ENCODE data around the gene CRK. TPM values are rescaled to one million over a fixed set of nuclear protein-coding genes. Genes with fewer than 3 reads are reported as not detected.
"Not testable (repeated sequence)": the region's sequence is repeated elsewhere in the genome, so short reads cannot be mapped to it uniquely, and the experiment has no call there.

CRK gene
- total RNA-seq, 1 donor from 2014 or later = 42.8 TPM

- Histone ChIP-seq H3K4me1 (ENCODE audit: control insufficient read depth in 3 of 3, insufficient read depth in 3 of 3, low read length in 3 of 3) (peaks cover 9 to 14% (median 12%) of the 10 kb centered on the region in 3 donors), H3K4me3 (ENCODE audit: low read length in 3 of 3) (peak overlapping the region in 1 of 3 donors; percentile 13), H3K9ac (ENCODE audit: low read depth in 1 of 3, low read length in 3 of 3) (peak overlapping the region in 2 of 3 donors; percentile 47 to 75), H3K27ac (ENCODE audit: low read depth, low read length) (peak overlapping the region; percentile 57), H3K9me3 (ENCODE audit: control insufficient read depth in 3 of 3, low read length in 3 of 3) (no peaks in the 10 kb centered on the region), H3K27me3 (ENCODE audit: control insufficient read depth in 3 of 3, insufficient read depth in 3 of 3, low read length in 3 of 3) (no peaks in the 10 kb centered on the region), H3K36me3 (ENCODE audit: control insufficient read depth in 3 of 3, insufficient read depth in 3 of 3, low read length in 3 of 3) (peaks cover 31 to 42% (median 37%) of the 10 kb centered on the region in 3 donors)
Observed at GRCh38 chr17:1467898-1468492, 12.0 kb upstream of the CRK start.

- H3K36me3 ChIP-seq (ENCODE audit: control insufficient read depth in 3 of 3, insufficient read depth in 3 of 3, low read length in 3 of 3) = peaks cover 27 to 41% (median 37%) of the 10 kb centered on the region in 3 donors
- no peak overlapping the region for H3K27ac ChIP-seq (ENCODE audit: low read depth, low read length)
- peaks cover 11 to 21% (median 15%) of the 10 kb centered on the region in 3 donors for H3K4me1 ChIP-seq (ENCODE audit: control insufficient read depth in 3 of 3, insufficient read depth in 3 of 3, low read length in 3 of 3)
Observed at GRCh38 chr17:1467258-1467657, 11.2 kb upstream of the CRK start.

GRCh38 chr17:1464186-1464585 lies 8.2 kb upstream of the CRK start:
- no peaks in the 10 kb centered on the region for H3K9me3 ChIP-seq (ENCODE audit: control insufficient read depth in 3 of 3, low read length in 3 of 3)
- H3K9ac ChIP-seq (ENCODE audit: low read depth in 1 of 3, low read length in 3 of 3) = no peak overlapping the region
- H3K27ac ChIP-seq (ENCODE audit: low read depth, low read length) = no peak overlapping the region
- H3K4me1 ChIP-seq (ENCODE audit: control insufficient read depth in 3 of 3, insufficient read depth in 3 of 3, low read length in 3 of 3) = peaks cover 22 to 41% (median 34%) of the 10 kb centered on the region in 3 donors
- no peak overlapping the region for H3K4me3 ChIP-seq (ENCODE audit: low read length in 3 of 3)
- no peaks in the 10 kb centered on the region for H3K27me3 ChIP-seq (ENCODE audit: control insufficient read depth in 3 of 3, insufficient read depth in 3 of 3, low read length in 3 of 3)
- H3K36me3 ChIP-seq (ENCODE audit: control insufficient read depth in 3 of 3, insufficient read depth in 3 of 3, low read length in 3 of 3) = peaks cover 18 to 20% (median 18%) of the 10 kb centered on the region in 3 donors

More at GRCh38 chr17:1467258-1467657, 11.2 kb upstream of the CRK start:
- H3K9ac ChIP-seq (ENCODE audit: low read depth in 1 of 3, low read length in 3 of 3) = no peak overlapping the region
- H3K9me3 ChIP-seq (ENCODE audit: control insufficient read depth in 3 of 3, low read length in 3 of 3) = no peaks in the 10 kb centered on the region
- H3K27me3 ChIP-seq (ENCODE audit: control insufficient read depth in 3 of 3, insufficient read depth in 3 of 3, low read length in 3 of 3) = no peaks in the 10 kb centered on the region
- no peak overlapping the region for H3K4me3 ChIP-seq (ENCODE audit: low read length in 3 of 3)

GRCh38 chr17:1462164-1463112 lies 6.4 kb upstream of the CRK start:
- Histone ChIP-seq H3K36me3 (ENCODE audit: control insufficient read depth in 3 of 3, insufficient read depth in 3 of 3, low read length in 3 of 3) (peaks cover 3 to 10% (median 9%) of the 10 kb centered on the region in 3 donors), H3K4me3 (ENCODE audit: low read length in 3 of 3) (no peak overlapping the region), H3K9me3 (ENCODE audit: control insufficient read depth in 3 of 3, low read length in 3 of 3) (no peaks in the 10 kb centered on the region), H3K27me3 (ENCODE audit: control insufficient read depth in 3 of 3, insufficient read depth in 3 of 3, low read length in 3 of 3) (no peaks in the 10 kb centered on the region), H3K9ac (ENCODE audit: low read depth in 1 of 3, low read length in 3 of 3) (peak overlapping the region in 1 of 3 donors; percentile 14), H3K4me1 (ENCODE audit: control insufficient read depth in 3 of 3, insufficient read depth in 3 of 3, low read length in 3 of 3) (peaks cover 13 to 27% (median 26%) of the 10 kb centered on the region in 3 donors), H3K27ac (ENCODE audit: low read depth, low read length) (peak overlapping the region; percentile 30)

- Histone ChIP-seq H3K4me1 (ENCODE audit: control insufficient read depth in 3 of 3, insufficient read depth in 3 of 3, low read length in 3 of 3) (peaks cover 17 to 34% (median 31%) of the 10 kb centered on the region in 3 donors), H3K9me3 (ENCODE audit: control insufficient read depth in 3 of 3, low read length in 3 of 3) (no peaks in the 10 kb centered on the region), H3K27me3 (ENCODE audit: control insufficient read depth in 3 of 3, insufficient read depth in 3 of 3, low read length in 3 of 3) (no peaks in the 10 kb centered on the region), H3K4me3 (ENCODE audit: low read length in 3 of 3) (no peak overlapping the region), H3K9ac (ENCODE audit: low read depth in 1 of 3, low read length in 3 of 3) (no peak overlapping the region), H3K36me3 (ENCODE audit: control insufficient read depth in 3 of 3, insufficient read depth in 3 of 3, low read length in 3 of 3) (peaks cover 0 to 6% (median 5%) of the 10 kb centered on the region in 3 donors), H3K27ac (ENCODE audit: low read depth, low read length) (no peak overlapping the region)
Observed at GRCh38 chr17:1461198-1461944, 5.3 kb upstream of the CRK start.

GRCh38 chr17:1460233-1460632 lies 4.2 kb upstream of the CRK start:
- H3K27me3 ChIP-seq (ENCODE audit: control insufficient read depth in 3 of 3, insufficient read depth in 3 of 3, low read length in 3 of 3) = no peaks in the 10 kb centered on the region
- no peaks in the 10 kb centered on the region for H3K9me3 ChIP-seq (ENCODE audit: control insufficient read depth in 3 of 3, low read length in 3 of 3)
- peaks cover 17 to 36% (median 31%) of the 10 kb centered on the region in 3 donors for H3K4me1 ChIP-seq (ENCODE audit: control insufficient read depth in 3 of 3, insufficient read depth in 3 of 3, low read length in 3 of 3)
- H3K27ac ChIP-seq (ENCODE audit: low read depth, low read length) = peak overlapping the region; percentile 76
- no peak overlapping the region for H3K4me3 ChIP-seq (ENCODE audit: low read length in 3 of 3)
- peaks cover 0 to 4% (median 0%) of the 10 kb centered on the region in 3 donors for H3K36me3 ChIP-seq (ENCODE audit: control insufficient read depth in 3 of 3, insufficient read depth in 3 of 3, low read length in 3 of 3)
- H3K9ac ChIP-seq (ENCODE audit: low read depth in 1 of 3, low read length in 3 of 3) = peak overlapping the region in 2 of 3 donors; percentile 24 to 34

GRCh38 chr17:1455291-1455796 lies 688 bp downstream of the CRK start:
- H3K4me1 ChIP-seq (ENCODE audit: control insufficient read depth in 3 of 3, insufficient read depth in 3 of 3, low read length in 3 of 3) = peaks cover 26 to 43% (median 28%) of the 10 kb centered on the region in 3 donors
- H3K9me3 ChIP-seq (ENCODE audit: control insufficient read depth in 3 of 3, low read length in 3 of 3) = no peaks in the 10 kb centered on the region
- peak overlapping the region; percentile 94 to 99 (median 98) for H3K9ac ChIP-seq (ENCODE audit: low read depth in 1 of 3, low read length in 3 of 3)

GRCh38 chr17:1454541-1454940 lies 1.5 kb downstream of the CRK start:
- H3K9me3 ChIP-seq (ENCODE audit: control insufficient read depth in 3 of 3, low read length in 3 of 3) = no peaks in the 10 kb centered on the region
- peaks cover 21 to 34% (median 24%) of the 10 kb centered on the region in 3 donors for H3K4me1 ChIP-seq (ENCODE audit: control insufficient read depth in 3 of 3, insufficient read depth in 3 of 3, low read length in 3 of 3)
- H3K9ac ChIP-seq (ENCODE audit: low read depth in 1 of 3, low read length in 3 of 3) = peak overlapping the region; percentile 94 to 99 (median 98)
- H3K4me3 ChIP-seq (ENCODE audit: low read length in 3 of 3) = peak overlapping the region; percentile 83 to 90 (median 90)
- peak overlapping the region; percentile 99 for H3K27ac ChIP-seq (ENCODE audit: low read depth, low read length)
- no peaks in the 10 kb centered on the region for H3K36me3 ChIP-seq (ENCODE audit: control insufficient read depth in 3 of 3, insufficient read depth in 3 of 3, low read length in 3 of 3)
- H3K27me3 ChIP-seq (ENCODE audit: control insufficient read depth in 3 of 3, insufficient read depth in 3 of 3, low read length in 3 of 3) = no peaks in the 10 kb centered on the region

More at GRCh38 chr17:1455291-1455796, 688 bp downstream of the CRK start:
- Histone ChIP-seq H3K36me3 (ENCODE audit: control insufficient read depth in 3 of 3, insufficient read depth in 3 of 3, low read length in 3 of 3) (no peaks in the 10 kb centered on the region), H3K27ac (ENCODE audit: low read depth, low read length) (peak overlapping the region; percentile 99), H3K4me3 (ENCODE audit: low read length in 3 of 3) (peak overlapping the region; percentile 83 to 90 (median 90)), H3K27me3 (ENCODE audit: control insufficient read depth in 3 of 3, insufficient read depth in 3 of 3, low read length in 3 of 3) (no peaks in the 10 kb centered on the region)

GRCh38 chr17:1453694-1454093 lies 2.3 kb downstream of the CRK start:
- not testable (repeated sequence) for H3K36me3 ChIP-seq (ENCODE audit: control insufficient read depth in 3 of 3, insufficient read depth in 3 of 3, low read length in 3 of 3); H3K27ac ChIP-seq (ENCODE audit: low read depth, low read length); H3K27me3 ChIP-seq (ENCODE audit: control insufficient read depth in 3 of 3, insufficient read depth in 3 of 3, low read length in 3 of 3); H3K9me3 ChIP-seq (ENCODE audit: control insufficient read depth in 3 of 3, low read length in 3 of 3); H3K4me3 ChIP-seq (ENCODE audit: low read length in 3 of 3); H3K9ac ChIP-seq (ENCODE audit: low read depth in 1 of 3, low read length in 3 of 3)
- peaks cover 24 to 40% (median 29%) of the 10 kb centered on the region in 3 donors for H3K4me1 ChIP-seq (ENCODE audit: control insufficient read depth in 3 of 3, insufficient read depth in 3 of 3, low read length in 3 of 3)
